Thoracic aorta (tissue), 2 donors: ENCODE results near the gene C1QC. TPM values are rescaled to one million over a fixed set of nuclear protein-coding genes. Genes with fewer than 3 reads are reported as not detected.

Experiments
- ATAC-seq: fragments of 150-250 bp; one replicate; pipeline ENCODE4 v1.8.0; 2017; ENCODE audit warnings: low read depth; ENCODE audit not compliant: insufficient number of reproducible peaks, low FRiP score
- DNase-seq: peaks from one replicate; pipeline ENCODE4 v3.0.0-alpha.2; 2020; ENCODE audit warnings: low spot score
- H3K27ac ChIP-seq, 2 donors: fragments of 200-600 bp; sonication (generic); 1 replicate in 1 of 2; 2 replicates in 1 of 2; pipeline ENCODE4 v1.5.1; 2016; ENCODE audit warnings: mild to moderate bottlenecking in 2 of 2, moderate library complexity in 2 of 2
- H3K27me3 ChIP-seq: fragments of 200-600 bp; sonication (generic); replicated peaks from 2 replicates; pipeline ENCODE4 v1.6.0; 2016; ENCODE audit warnings: mild to moderate bottlenecking; ENCODE audit not compliant: insufficient read depth
- H3K36me3 ChIP-seq: fragments of 200-600 bp; sonication (generic); one replicate; pipeline ENCODE4 v1.5.1; 2016
- H3K4me1 ChIP-seq, 2 donors: fragments of 200-600 bp; sonication (generic); 1 replicate in 1 of 2; 2 replicates in 1 of 2; pipeline versions ENCODE4 v1.5.1 to v1.6.0; 2016; ENCODE audit warnings: low read depth in 2 of 2, mild to moderate bottlenecking in 1 of 2; ENCODE audit not compliant: control insufficient read depth in 1 of 2
- H3K4me3 ChIP-seq: fragments of 200-600 bp; sonication (generic); 2 replicates; pipeline ENCODE4 v1.5.1; 2016; ENCODE audit warnings: mild to moderate bottlenecking
- H3K9me3 ChIP-seq: fragments of 200-600 bp; sonication (generic); 2 replicates; pipeline ENCODE4 v1.5.1; 2016
- CTCF ChIP-seq: fragments of 200-600 bp; sonication (generic); IDR thresholded peaks from one replicate; pipeline ENCODE4 v1.5.1; 2019; ENCODE audit warnings: antibody characterized with exemption
- total RNA-seq, 2 donors: library from RNA; depleted of rRNA; stranded (reverse); fragments of >200 nt; gene quantifications; one replicate each; pipeline versions ENCODE4 v1.1.0 to v1.2.3, GENCODE V29; 2016

C1QC gene
- total RNA-seq: 100 to 1,000 TPM; 241 to 542 TPM

GRCh38 chr1:22643381-22643780 is at the start of gene C1QC:
Gene C1QC (plus strand): TSS chr1:22643633. CDS start chr1:22644024, 391 bp downstream.
- H3K9me3 ChIP-seq: no peaks in the 10 kb centered on the region
- no peak within 1 kb of the TSS for H3K27ac ChIP-seq
- peaks cover 0 to 2% of the 10 kb centered on the region in 2 donors for H3K4me1 ChIP-seq
- no peak for TF ChIP-seq CTCF
- no peaks in the 10 kb centered on the region for H3K27me3 ChIP-seq
- DNase-seq (no peak), ATAC-seq (no peak)
- H3K36me3 ChIP-seq: no peaks in the 10 kb centered on the region
- H3K4me3 ChIP-seq: peak within 1 kb of the TSS; percentile 61

GRCh38 chr1:22594396-22594795 is 49.0 kb upstream of the C1QC start:
- no peaks in the 10 kb centered on the region for H3K4me1 ChIP-seq
- no peaks in the 10 kb centered on the region for H3K36me3 ChIP-seq
- H3K4me3 ChIP-seq: no peak overlapping the region
- no peak for DNase-seq
- no peak overlapping the region for H3K27ac ChIP-seq
- no peak for ATAC-seq
- no peaks in the 10 kb centered on the region for H3K9me3 ChIP-seq
- H3K27me3 ChIP-seq: no peaks in the 10 kb centered on the region
- TF ChIP-seq CTCF: no peak

- Histone ChIP-seq H3K27ac (no peak overlapping the region), H3K36me3 (no peaks in the 10 kb centered on the region), H3K4me3 (no peak overlapping the region), H3K9me3 (no peaks in the 10 kb centered on the region), H3K27me3 (no peaks in the 10 kb centered on the region), H3K4me1 (no peaks in the 10 kb centered on the region)
- DNase-seq (no peak), ATAC-seq (no peak)
- TF ChIP-seq CTCF: no peak
These were observed 48.3 kb upstream of the C1QC start for GRCh38 chr1:22595108-22595507.

GRCh38 chr1:22597301-22597965 is 46.0 kb upstream of the C1QC start:
- Histone ChIP-seq H3K4me3 (no peak overlapping the region), H3K36me3 (no peaks in the 10 kb centered on the region), H3K4me1 (no peaks in the 10 kb centered on the region), H3K27ac (no peak overlapping the region), H3K9me3 (no peaks in the 10 kb centered on the region), H3K27me3 (no peaks in the 10 kb centered on the region)
- no peak for TF ChIP-seq CTCF
- DNase-seq (no peak), ATAC-seq (no peak)

DNA sequence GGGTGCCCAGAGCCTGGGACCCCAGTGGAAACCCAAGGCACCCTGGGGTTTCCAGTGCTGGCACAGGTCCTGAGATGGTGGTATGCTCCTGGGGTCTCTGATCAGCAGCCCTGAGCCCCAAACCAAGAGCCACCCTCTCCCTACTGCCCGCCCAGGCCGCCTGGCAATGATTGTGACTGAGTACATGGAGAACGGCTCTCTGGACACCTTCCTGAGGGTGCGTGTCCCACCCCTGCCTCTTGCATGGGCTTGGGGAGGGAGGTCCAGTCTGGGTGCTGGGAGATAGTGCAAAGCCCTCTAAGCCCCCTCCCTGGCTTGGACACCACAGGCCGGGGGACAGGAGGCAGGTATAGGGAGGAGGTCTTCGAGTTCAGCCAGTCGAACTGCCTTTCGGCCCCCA is 45.4 kb upstream of the C1QC start:
- Histone ChIP-seq H3K36me3 (no peaks in the 10 kb centered on the region), H3K27ac (no peak overlapping the region), H3K27me3 (no peaks in the 10 kb centered on the region), H3K4me1 (no peaks in the 10 kb centered on the region), H3K9me3 (no peaks in the 10 kb centered on the region), H3K4me3 (no peak overlapping the region)
- ATAC-seq: no peak
- TF ChIP-seq CTCF: no peak
- DNase-seq: no peak
